Testis (tissue), 3 donors: Measurements from ENCODE around the gene NUP98. TPM values are rescaled to one million over a fixed set of nuclear protein-coding genes. Genes with fewer than 3 reads are reported as not detected.

ENCODE experiments used
- DNase-seq: peaks from one replicate; pipeline ENCODE4 v3.0.0-alpha.2; 2019
- H3K27ac ChIP-seq, 2 donors: fragments of 200-600 bp; sonication (generic); one replicate each; pipeline ENCODE4 v1.5.1; 2019
- H3K27me3 ChIP-seq: fragments of 200-600 bp; sonication (generic); one replicate; pipeline ENCODE4 v1.5.1; 2019
- H3K36me3 ChIP-seq: fragments of 200-600 bp; sonication (generic); one replicate; pipeline ENCODE4 v1.5.1; 2017; ENCODE audit warnings: low read depth; ENCODE audit errors: missing control alignments
- H3K4me1 ChIP-seq: fragments of 200-600 bp; sonication (generic); one replicate; pipeline ENCODE4 v1.5.1; 2019
- H3K4me3 ChIP-seq, 2 donors: fragments of 200-600 bp; sonication (generic); one replicate each; pipeline ENCODE4 v1.5.1; 2017 to 2019
- H3K9me3 ChIP-seq: fragments of 200-600 bp; sonication (generic); one replicate; pipeline ENCODE4 v1.5.1; 2017
- POLR2A ChIP-seq: fragments of 450-650 bp; IDR thresholded peaks from one replicate; pipeline ENCODE4 v1.6.1; 2017; ENCODE audit warnings: antibody characterized with exemption, mild to moderate bottlenecking, moderate library complexity
- WGBS, 2 donors: methylation state at CpG; one replicate each; pipeline ENCODE4 v1.1.5; 2018; 5-methylcytosine and 5-hydroxymethylcytosine counted together
- intact Hi-C: fragments of 100-400 bp; cut with DNase I; formaldehyde crosslinking; loops from one replicate; pipeline ENCODE4 v1.15.1; 2023; ENCODE audit warnings: low total_unique reads
- polyA plus RNA-seq: library from polyadenylated mRNA; stranded (reverse); fragments of 350-450 nt; fragmentation: Illumina TruSeq; extraction: RNeasy Lipid Tissue Mini Kit (QIAGEN cat#74804); gene quantifications from one replicate; pipeline ENCODE4 v1.2.3, GENCODE V29; 2014; ENCODE audit warnings: low read depth, low replicate concordance; ENCODE audit not compliant: insufficient read depth
- total RNA-seq, 2 donors: library from RNA; depleted of rRNA; stranded (reverse); fragments of >200 nt; gene quantifications; one replicate each; pipeline ENCODE4 v1.2.3, GENCODE V29; 2016
- TF ChIP-seq, protein P1 (sequence below), 3 experiments: fragments of 450-650 bp in 2 of 3; fragments of 200-600 bp in 1 of 3; sonication (generic) in 1 of 3; IDR thresholded peaks; one replicate each; pipeline ENCODE4 v1.5.1; 2016 to 2019; ENCODE audit warnings: antibody characterized with exemption in 3 of 3, mild to moderate bottlenecking in 2 of 3, moderate library complexity in 1 of 3

Gene NUP98
- total and polyA plus RNA-seq, 3 donors from 2014 or later, result 211 to 354 (median 280) TPM

DNA sequence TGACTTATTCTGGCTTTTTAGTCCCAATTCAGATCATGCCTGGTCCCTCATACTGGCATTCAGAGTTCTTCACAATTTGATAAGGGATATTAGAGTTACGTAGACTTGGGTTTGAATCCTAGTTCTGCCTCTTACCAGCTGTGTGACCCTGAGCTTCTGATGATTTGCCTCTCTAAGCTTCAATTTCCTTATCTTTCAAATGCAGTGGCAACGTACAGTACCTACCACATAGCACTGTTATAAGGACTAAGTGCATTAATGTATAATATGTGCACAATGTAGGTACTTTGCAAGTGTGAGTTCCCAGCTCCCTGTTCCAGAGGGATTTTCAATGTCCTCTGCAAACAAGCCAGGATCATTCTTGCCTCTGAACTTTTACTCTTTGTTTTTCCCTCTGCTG is 36.1 kb upstream of the NUP98 start:
- 54 to 79% methylated on average over 2 of the region's 2 CpGs for WGBS, 2 donors
- no peak overlapping the region for H3K27ac ChIP-seq
- no peak for DNase-seq
- intact Hi-C loops, result no loop called here
- peaks cover 11% of the 10 kb centered on the region for H3K4me1 ChIP-seq
- H3K9me3 ChIP-seq, result no peaks in the 10 kb centered on the region
- no peaks in the 10 kb centered on the region for H3K27me3 ChIP-seq
- no peaks in the 10 kb centered on the region for H3K36me3 ChIP-seq
- TF ChIP-seq POLR2A, result no peak
- TF ChIP-seq, protein P1, sequence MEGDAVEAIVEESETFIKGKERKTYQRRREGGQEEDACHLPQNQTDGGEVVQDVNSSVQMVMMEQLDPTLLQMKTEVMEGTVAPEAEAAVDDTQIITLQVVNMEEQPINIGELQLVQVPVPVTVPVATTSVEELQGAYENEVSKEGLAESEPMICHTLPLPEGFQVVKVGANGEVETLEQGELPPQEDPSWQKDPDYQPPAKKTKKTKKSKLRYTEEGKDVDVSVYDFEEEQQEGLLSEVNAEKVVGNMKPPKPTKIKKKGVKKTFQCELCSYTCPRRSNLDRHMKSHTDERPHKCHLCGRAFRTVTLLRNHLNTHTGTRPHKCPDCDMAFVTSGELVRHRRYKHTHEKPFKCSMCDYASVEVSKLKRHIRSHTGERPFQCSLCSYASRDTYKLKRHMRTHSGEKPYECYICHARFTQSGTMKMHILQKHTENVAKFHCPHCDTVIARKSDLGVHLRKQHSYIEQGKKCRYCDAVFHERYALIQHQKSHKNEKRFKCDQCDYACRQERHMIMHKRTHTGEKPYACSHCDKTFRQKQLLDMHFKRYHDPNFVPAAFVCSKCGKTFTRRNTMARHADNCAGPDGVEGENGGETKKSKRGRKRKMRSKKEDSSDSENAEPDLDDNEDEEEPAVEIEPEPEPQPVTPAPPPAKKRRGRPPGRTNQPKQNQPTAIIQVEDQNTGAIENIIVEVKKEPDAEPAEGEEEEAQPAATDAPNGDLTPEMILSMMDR (IDR thresholded peaks at IDR 0.05), result no peak
- no peak overlapping the region for H3K4me3 ChIP-seq

DNA sequence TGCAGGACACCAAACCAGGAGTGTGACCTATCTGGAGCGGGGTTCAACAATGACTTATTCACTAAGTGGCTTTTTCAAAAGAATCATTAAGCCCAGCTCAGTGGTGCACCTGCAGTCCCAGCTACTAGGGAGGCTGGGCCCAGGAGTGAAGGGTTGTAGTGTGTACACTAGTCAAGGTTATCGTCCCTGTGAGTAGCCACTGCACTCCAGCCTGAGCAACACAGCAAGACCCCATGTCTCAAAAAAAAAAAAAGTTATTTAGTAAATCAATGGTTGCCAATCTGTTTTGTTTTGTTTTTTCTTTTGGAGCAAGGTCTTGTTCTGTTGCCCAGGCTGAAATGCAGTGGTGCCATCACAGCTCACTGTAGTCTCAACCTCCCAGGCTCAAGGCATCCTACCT is 35.5 kb upstream of the NUP98 start:
- intact Hi-C loops, result no loop called here
- no peak overlapping the region for H3K27ac ChIP-seq

DNA sequence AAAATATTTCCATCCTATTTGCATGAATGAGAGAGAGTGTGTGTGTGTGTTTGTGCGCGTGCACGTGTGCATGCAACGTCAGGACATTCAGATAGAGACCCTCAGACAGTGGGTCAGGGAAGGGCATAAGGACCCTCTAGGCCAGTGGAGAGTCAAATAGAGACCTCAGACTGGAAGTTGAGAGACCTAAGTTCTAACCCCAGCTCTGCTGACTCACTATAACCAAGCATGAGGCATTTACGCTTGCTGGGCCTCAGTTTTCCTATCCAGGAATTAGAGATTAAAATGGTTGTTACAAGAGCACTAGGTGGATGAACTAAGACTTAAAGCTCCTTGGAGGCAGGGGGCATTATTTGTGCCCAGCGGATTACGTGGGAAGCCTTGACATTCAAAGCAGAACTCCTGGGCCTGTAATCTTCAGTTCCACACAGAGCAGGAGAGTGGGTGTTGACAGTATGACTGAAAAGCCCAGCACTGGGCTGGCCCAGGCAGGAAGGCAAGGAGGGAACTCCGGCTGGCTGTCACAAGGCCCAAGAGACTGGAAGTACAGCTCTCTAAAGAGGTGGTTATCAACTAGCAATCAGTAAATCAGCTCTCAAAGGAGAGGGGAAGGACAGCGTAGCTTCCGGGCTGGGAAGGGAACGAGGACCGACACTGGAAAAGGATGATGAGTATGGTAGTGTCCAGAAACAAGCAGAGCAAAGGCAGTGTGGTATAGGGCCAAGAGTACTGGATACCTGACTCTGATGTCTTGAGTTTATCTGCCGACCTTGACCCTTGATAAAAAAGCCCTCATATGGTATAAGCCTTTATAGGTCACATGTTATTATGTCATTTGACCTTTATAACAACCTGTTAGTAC is 34.3 kb upstream of the NUP98 start:
- 76 to 82% methylated on average over 12 to 13 of the region's 13 CpGs for WGBS, 2 donors
- intact Hi-C loops, result no loop called here
- no peak overlapping the region for H3K4me3 ChIP-seq
- H3K36me3 ChIP-seq, result no peaks in the 10 kb centered on the region
- H3K9me3 ChIP-seq, result no peaks in the 10 kb centered on the region
- H3K27ac ChIP-seq, result no peak overlapping the region
- no peaks in the 10 kb centered on the region for H3K27me3 ChIP-seq
- no peak for DNase-seq
- H3K4me1 ChIP-seq, result no peaks in the 10 kb centered on the region
- TF ChIP-seq POLR2A, result no peak
- TF ChIP-seq, protein P1 (IDR thresholded peaks at IDR 0.05), result no peak

More for the DNA sequence above, 35.5 kb upstream of the NUP98 start:
- Histone ChIP-seq H3K9me3 (no peaks in the 10 kb centered on the region), H3K4me3 (no peak overlapping the region), H3K4me1 (peaks cover 9% of the 10 kb centered on the region), H3K27me3 (no peaks in the 10 kb centered on the region), H3K36me3 (no peaks in the 10 kb centered on the region)
- no peak for DNase-seq
- TF ChIP-seq, protein P1 (IDR thresholded peaks at IDR 0.05), result no peak
- TF ChIP-seq POLR2A, result no peak
- WGBS, 2 donors, result 93 to 98% methylated on average over 2 of the region's 2 CpGs

DNA sequence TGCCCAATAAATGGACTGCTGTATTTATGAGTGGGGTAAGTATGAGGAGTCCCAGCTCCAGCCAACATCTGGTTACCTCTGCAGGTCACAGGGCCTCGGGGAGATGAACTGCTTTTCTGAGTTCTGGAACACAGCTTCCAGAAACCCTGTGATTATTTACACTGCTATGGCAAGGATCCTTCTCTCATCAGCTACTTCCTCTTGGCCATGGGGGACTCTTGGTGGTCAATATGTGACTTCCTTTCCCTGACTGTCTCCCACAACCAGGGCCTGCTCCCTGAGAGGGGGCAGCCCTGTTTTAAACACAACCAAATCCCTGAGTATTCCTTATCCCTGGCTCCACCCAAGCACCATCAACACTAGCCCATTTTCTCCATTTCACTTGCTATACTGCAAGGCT is 33.4 kb upstream of the NUP98 start:
- H3K4me1 ChIP-seq, result no peaks in the 10 kb centered on the region
- H3K27me3 ChIP-seq, result no peaks in the 10 kb centered on the region
- 78 to 85% methylated on average over 1 of the region's 1 CpG for WGBS, 2 donors
- no peak for DNase-seq
- H3K27ac ChIP-seq, result no peak overlapping the region
- no peaks in the 10 kb centered on the region for H3K36me3 ChIP-seq
- no peak overlapping the region for H3K4me3 ChIP-seq
- H3K9me3 ChIP-seq, result no peaks in the 10 kb centered on the region
- no peak for TF ChIP-seq POLR2A
- TF ChIP-seq, protein P1 (IDR thresholded peaks at IDR 0.05), result no peak
- intact Hi-C loops, result no loop called here

DNA sequence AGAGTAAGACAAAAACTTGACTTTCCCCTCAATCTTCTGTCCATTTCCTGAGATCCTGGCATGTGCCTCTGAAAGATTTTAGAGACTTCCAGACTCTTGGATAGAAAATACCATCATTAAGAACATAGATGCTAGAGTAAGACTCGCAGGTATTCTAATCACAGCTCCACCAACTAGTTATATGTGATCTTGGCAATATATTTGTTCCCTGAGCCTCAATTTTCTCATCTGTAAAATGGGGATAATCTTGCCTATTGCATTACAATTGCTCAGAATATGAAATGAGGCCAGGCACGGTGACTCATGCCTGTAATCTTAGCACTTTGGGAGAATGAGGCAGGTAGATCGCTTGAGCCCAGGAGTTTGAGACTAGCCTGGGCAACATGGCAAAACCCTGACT is 32.7 kb upstream of the NUP98 start:
- Histone ChIP-seq H3K27ac (no peak overlapping the region), H3K27me3 (no peaks in the 10 kb centered on the region), H3K9me3 (no peaks in the 10 kb centered on the region), H3K4me3 (no peak overlapping the region), H3K4me1 (no peaks in the 10 kb centered on the region), H3K36me3 (no peaks in the 10 kb centered on the region)
- DNase-seq, result no peak
- TF ChIP-seq POLR2A, result no peak
- TF ChIP-seq, protein P1 (IDR thresholded peaks at IDR 0.05), result no peak
- intact Hi-C loops, result no loop called here
- 92 to 98% methylated on average over 3 of the region's 3 CpGs for WGBS, 2 donors
